IMR-90 (cell line): ENCODE results near the gene GNB1L. TPM values are rescaled to one million over a fixed set of nuclear protein-coding genes. Genes with fewer than 3 reads are reported as not detected.

Experiments used
- ATAC-seq: fragments of 200-7000 bp; cut with Tn5 transposase; 2 replicates; pipeline ENCODE4 v1.9.1; 2020; ENCODE audit warnings: low read depth, mild to moderate bottlenecking, moderate library complexity
- BruUV-seq: library from RNA; stranded (reverse); fragments of 400-500 nt; replicated peaks from 2 replicates; lab custom pipeline; 2021; lab: Mats Ljungman, UMichigan
- CTCF ChIA-PET: fragments of 300-600 bp; formaldehyde crosslinking; extraction: SDS; loops from one replicate; lab custom pipeline; 2021; ENCODE audit warnings: antibody characterized with exemption; lab: Yijun Ruan, JAX
- POLR2A ChIA-PET: fragments of 300-600 bp; sonication (Branson Sonifier 250); formaldehyde crosslinking; loops from one replicate; lab custom pipeline; 2022; ENCODE audit warnings: antibody characterized with exemption; ENCODE audit not compliant: unreplicated experiment; lab: Charles Lee
- DNase-seq: peaks from one replicate; pipeline ENCODE4 v3.0.0; 2013
- H2AFZ ChIP-seq: replicated peaks from 2 replicates; pipeline ENCODE3; 2013; ENCODE audit warnings: low read length, mild to moderate bottlenecking; ENCODE audit not compliant: poor library complexity
- H2AK5ac ChIP-seq: 2 replicates; pipeline ENCODE4 v1.6.1; 2013; ENCODE audit warnings: low read depth, low read length, inconsistent platforms
- H2AK9ac ChIP-seq: replicated peaks from 2 replicates; pipeline ENCODE3; 2013; ENCODE audit warnings: mild to moderate bottlenecking, low read depth, low read length, moderate library complexity; ENCODE audit not compliant: poor library complexity
- H2BK120ac ChIP-seq: 2 replicates; pipeline ENCODE4 v1.6.1; 2013; ENCODE audit warnings: low read depth, low read length, inconsistent platforms
- H2BK15ac ChIP-seq: 3 replicates; pipeline ENCODE4 v1.6.1; 2013; ENCODE audit warnings: low read depth, low read length, inconsistent platforms
- H2BK20ac ChIP-seq: 2 replicates; pipeline ENCODE4 v1.6.1; 2013; ENCODE audit warnings: low read depth, mild to moderate bottlenecking, inconsistent platforms, low read length, moderate library complexity
- H2BK5ac ChIP-seq: 2 replicates; pipeline ENCODE4 v1.6.1; 2013; ENCODE audit warnings: mild to moderate bottlenecking, low read depth, low read length, inconsistent platforms; ENCODE audit not compliant: poor library complexity, severe bottlenecking
- H3K14ac ChIP-seq: replicated peaks from 2 replicates; pipeline ENCODE4 v1.6.1; 2013; ENCODE audit warnings: low read depth, low read length, inconsistent platforms
- H3K18ac ChIP-seq: 2 replicates; pipeline ENCODE4 v1.6.1; 2013; ENCODE audit warnings: low read depth, low read length, control low read depth
- H3K23ac ChIP-seq: 2 replicates; pipeline ENCODE4 v1.6.1; 2013; ENCODE audit warnings: low read depth, low read length, inconsistent platforms
- H3K27ac ChIP-seq: 2 replicates; pipeline ENCODE4 v1.5.1; 2013; ENCODE audit warnings: mild to moderate bottlenecking, control low read depth, low read length; ENCODE audit not compliant: insufficient read depth
- H3K27me3 ChIP-seq: 2 replicates; pipeline ENCODE4 v1.6.1; 2013; ENCODE audit warnings: low read length; ENCODE audit not compliant: control insufficient read depth, insufficient read depth
- H3K36me3 ChIP-seq: 2 replicates; pipeline ENCODE4 v1.6.1; 2013; ENCODE audit warnings: low read length, mixed read lengths; ENCODE audit not compliant: control insufficient read depth, insufficient read depth
- H3K4ac ChIP-seq: 2 replicates; pipeline ENCODE4 v1.6.1; 2013; ENCODE audit warnings: low read depth, low read length, inconsistent platforms
- H3K4me1 ChIP-seq: 2 replicates; pipeline ENCODE4 v1.6.1; 2013; ENCODE audit warnings: low read length, mixed read lengths; ENCODE audit not compliant: control insufficient read depth, insufficient read depth
- H3K4me2 ChIP-seq: 2 replicates; pipeline ENCODE4 v1.6.1; 2013; ENCODE audit warnings: low read depth, mild to moderate bottlenecking, control low read depth, low read length, moderate library complexity
- H3K4me3 ChIP-seq: 2 replicates; pipeline ENCODE4 v1.5.1; 2013; ENCODE audit warnings: low read depth, mild to moderate bottlenecking, control low read depth, low read length, moderate library complexity; ENCODE audit not compliant: insufficient read depth
- H3K56ac ChIP-seq: 2 replicates; pipeline ENCODE4 v1.6.1; 2013; ENCODE audit warnings: low read length, inconsistent platforms; ENCODE audit not compliant: insufficient read depth; ENCODE audit errors: extremely low read depth
- H3K79me1 ChIP-seq, 2 experiments: 2 replicates each; pipeline ENCODE4 v1.6.1; 2013; ENCODE audit warnings: low read length in 2 of 2, inconsistent platforms in 1 of 2, low read depth in 1 of 2
- H3K9ac ChIP-seq: 2 replicates; pipeline ENCODE4 v1.6.1; 2013; ENCODE audit warnings: low read depth, low read length, control low read depth
- H3K9me1 ChIP-seq: 2 replicates; pipeline ENCODE4 v1.6.1; 2013; ENCODE audit warnings: low read length, inconsistent platforms; ENCODE audit not compliant: insufficient read depth
- H3K9me3 ChIP-seq: 2 replicates; pipeline ENCODE4 v1.6.1; 2013; ENCODE audit warnings: low read length; ENCODE audit not compliant: control insufficient read depth, insufficient read depth
- H4K20me1 ChIP-seq: 2 replicates; pipeline ENCODE4 v1.6.1; 2013; ENCODE audit warnings: low read length, inconsistent platforms; ENCODE audit not compliant: insufficient read depth
- H4K5ac ChIP-seq: 2 replicates; pipeline ENCODE4 v1.6.1; 2013; ENCODE audit warnings: mild to moderate bottlenecking, low read depth, low read length, control low read depth
- H4K8ac ChIP-seq, 2 experiments: 2 replicates each; pipeline ENCODE4 v1.6.1; 2013; ENCODE audit warnings: low read depth in 2 of 2, low read length in 2 of 2, control low read depth in 1 of 2, inconsistent platforms in 1 of 2
- H4K91ac ChIP-seq: 2 replicates; pipeline ENCODE4 v1.6.1; 2013; ENCODE audit warnings: low read depth, low read length, inconsistent platforms; ENCODE audit not compliant: insufficient read depth
- BHLHE40 ChIP-seq: fragments of 150-350 bp; IDR thresholded peaks from 2 replicates; pipeline ENCODE4 v1.6.1; 2016; ENCODE audit warnings: mild to moderate bottlenecking, low read depth, low read length
- CHD1 ChIP-seq: IDR thresholded peaks from 2 replicates; pipeline ENCODE4 v1.6.1; 2012; ENCODE audit warnings: low read depth, low read length, improper control_type of control experiment
- FOS ChIP-seq: fragments of 150-350 bp; IDR thresholded peaks from 2 replicates; pipeline ENCODE4 v1.6.1; 2016; ENCODE audit warnings: low read depth, low read length
- MAZ ChIP-seq: IDR thresholded peaks from 2 replicates; pipeline ENCODE4 v1.6.1; 2012; ENCODE audit warnings: low read depth, mild to moderate bottlenecking, low read length, improper control_type of control experiment, moderate library complexity, borderline replicate concordance
- POLR2A ChIP-seq: IDR thresholded peaks from 2 replicates; pipeline ENCODE4 v1.6.1; 2012; ENCODE audit warnings: mild to moderate bottlenecking, low read depth, low read length
- RCOR1 ChIP-seq: IDR thresholded peaks from 2 replicates; pipeline ENCODE4 v1.6.1; 2012; ENCODE audit warnings: mild to moderate bottlenecking, low read length, improper control_type of control experiment; ENCODE audit not compliant: insufficient replicate concordance
- RFX5 ChIP-seq: IDR thresholded peaks from 2 replicates; pipeline ENCODE4 v1.8.0; 2012; ENCODE audit warnings: low read depth, mild to moderate bottlenecking, low read length, moderate library complexity
- SMC3 ChIP-seq: fragments of 150-350 bp; IDR thresholded peaks from 2 replicates; pipeline ENCODE4 v1.6.1; 2016; ENCODE audit warnings: low read depth, mild to moderate bottlenecking, antibody characterized with exemption, low read length, moderate library complexity
- WGBS, 2 experiments: methylation state at CpG; one replicate each; pipeline versions ENCODE4 v1.1.5 to v1.1.7; 2013; ENCODE audit warnings: missing lambda C conversion rate in 2 of 2; ENCODE audit not compliant: insufficient read length in 1 of 2; ENCODE audit errors: extremely low coverage in 2 of 2; 5-methylcytosine and 5-hydroxymethylcytosine counted together
- dilution Hi-C: fragments of 300-500 bp; cut with HindIII; formaldehyde crosslinking; loops from one replicate; pipeline ENCODE4 v1.14.3; 2018; ENCODE audit warnings: low sequenced_read_pairs; ENCODE audit not compliant: unreplicated experiment
- in situ Hi-C: fragments of 300-500 bp; cut with MboI; formaldehyde crosslinking; loops from 3 replicates; pipeline ENCODE4 v1.14.3; 2019; ENCODE audit warnings: low sequenced_read_pairs, inconsistent platforms, mixed read lengths
- intact Hi-C: fragments of 100-400 bp; cut with micrococcal nuclease; formaldehyde crosslinking; loops from 2 replicates; pipeline ENCODE4 v1.10.0; 2022
- polyA plus RNA-seq, 3 experiments: library from polyadenylated mRNA; depleted of rRNA; stranded (reverse); fragments of >200 nt; gene quantifications; 2 replicates each; pipeline ENCODE4 v1.2.3, GENCODE V29; 2012; ENCODE audit warnings: low replicate concordance in 1 of 3
- total RNA-seq: library from RNA; depleted of rRNA; stranded (reverse); fragments of >200 nt; gene quantifications from 2 replicates; pipeline ENCODE4 v1.2.3, GENCODE V29; 2012
- TF ChIP-seq, protein P1 (sequence below): conservative IDR thresholded peaks from 2 replicates; pipeline ENCODE4 v1.5.1; 2012; ENCODE audit warnings: mild to moderate bottlenecking, low read depth, low read length, improper control_type of control experiment

The GNB1L gene
- total and polyA plus RNA-seq, 2 of the 4 experiments (the other 2 are of a cell fraction) = 2.5 to 4.4 TPM

DNA sequence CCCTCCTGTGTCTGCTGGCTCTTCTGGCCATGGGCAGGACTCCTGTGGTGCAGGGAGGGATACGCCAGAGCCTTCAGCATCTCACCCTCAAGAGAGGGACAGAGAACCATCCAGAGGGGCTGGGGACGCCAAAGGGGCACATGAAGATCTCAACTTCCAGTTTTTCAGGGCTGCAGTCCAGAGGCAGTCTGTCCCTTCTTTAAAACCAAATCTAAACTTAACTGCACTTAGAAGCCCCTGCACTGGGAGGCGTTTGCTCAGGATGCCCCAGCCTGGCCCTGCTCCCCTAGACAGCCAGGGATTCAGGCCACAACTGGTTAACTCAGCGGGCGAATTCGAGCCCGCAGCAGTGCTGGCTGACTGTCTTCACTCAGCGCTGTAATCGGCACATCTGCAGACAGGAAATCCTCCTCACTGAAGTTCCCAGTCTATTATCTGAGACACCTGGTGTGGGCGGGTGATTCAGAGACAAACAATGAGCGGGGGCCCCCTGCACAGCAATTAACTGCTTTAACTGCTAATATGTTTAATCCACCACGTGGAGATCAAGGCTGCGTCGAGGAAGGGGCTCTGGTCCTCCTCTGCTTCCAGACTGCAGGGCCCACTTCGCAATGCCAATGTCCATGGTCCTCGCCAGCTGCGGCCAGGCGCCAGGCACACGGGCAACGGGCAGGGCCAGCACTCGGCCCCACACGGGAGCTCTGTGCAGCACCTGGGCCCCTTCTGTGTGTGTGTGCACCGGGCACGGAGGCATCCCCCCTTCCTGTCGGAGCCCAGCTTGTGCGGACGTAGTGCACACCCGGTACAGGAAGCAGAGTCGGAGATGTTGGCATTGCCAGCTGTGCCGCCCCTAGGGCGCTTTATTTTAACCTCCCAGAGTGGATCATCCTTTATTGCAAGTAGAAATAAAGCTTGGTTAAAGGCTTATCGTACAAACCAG lies 36.9 kb upstream of the GNB1L start:
- peak overlapping the region; percentile 97 for H2BK120ac ChIP-seq
- BruUV-seq = no TSS peak
- peaks cover 0 to 36% of the 10 kb centered on the region in 2 experiments; a peak in 3 of 4 replicates for H3K79me1 ChIP-seq
- peak overlapping the region; percentile 78 for H4K5ac ChIP-seq
- WGBS, 2 experiments = 41% methylated on average over 13 of the region's 32 CpGs; no CpG with 5 or more reads in 1 of the 2 experiments
- H3K18ac ChIP-seq = peak overlapping the region; percentile 63; the same call in 1 of the 2 replicates
- peak overlapping the region; percentile 96 for H4K91ac ChIP-seq
- TF ChIP-seq, protein P1, sequence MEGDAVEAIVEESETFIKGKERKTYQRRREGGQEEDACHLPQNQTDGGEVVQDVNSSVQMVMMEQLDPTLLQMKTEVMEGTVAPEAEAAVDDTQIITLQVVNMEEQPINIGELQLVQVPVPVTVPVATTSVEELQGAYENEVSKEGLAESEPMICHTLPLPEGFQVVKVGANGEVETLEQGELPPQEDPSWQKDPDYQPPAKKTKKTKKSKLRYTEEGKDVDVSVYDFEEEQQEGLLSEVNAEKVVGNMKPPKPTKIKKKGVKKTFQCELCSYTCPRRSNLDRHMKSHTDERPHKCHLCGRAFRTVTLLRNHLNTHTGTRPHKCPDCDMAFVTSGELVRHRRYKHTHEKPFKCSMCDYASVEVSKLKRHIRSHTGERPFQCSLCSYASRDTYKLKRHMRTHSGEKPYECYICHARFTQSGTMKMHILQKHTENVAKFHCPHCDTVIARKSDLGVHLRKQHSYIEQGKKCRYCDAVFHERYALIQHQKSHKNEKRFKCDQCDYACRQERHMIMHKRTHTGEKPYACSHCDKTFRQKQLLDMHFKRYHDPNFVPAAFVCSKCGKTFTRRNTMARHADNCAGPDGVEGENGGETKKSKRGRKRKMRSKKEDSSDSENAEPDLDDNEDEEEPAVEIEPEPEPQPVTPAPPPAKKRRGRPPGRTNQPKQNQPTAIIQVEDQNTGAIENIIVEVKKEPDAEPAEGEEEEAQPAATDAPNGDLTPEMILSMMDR = no peak
- TF ChIP-seq SMC3 = 0 out of 2 replicates have a peak, but pooled peaks have one; percentile 15
- no peak for TF ChIP-seq CHD1
- TF ChIP-seq FOS = peak; percentile 77
- no peak for TF ChIP-seq RCOR1
- TF ChIP-seq MAZ = peak; percentile 43; the same call in 1 of the 2 replicates
- no peak for TF ChIP-seq RFX5
- no peak for TF ChIP-seq BHLHE40
- TF ChIP-seq POLR2A = no peak
- H2BK15ac ChIP-seq = peak overlapping the region; percentile 88
- H3K4me3 ChIP-seq = no peak overlapping the region
- peak overlapping the region; percentile 74 for H3K27ac ChIP-seq
- in situ Hi-C loops = no loop called here
- H3K56ac ChIP-seq = peak overlapping the region; percentile 72
- peaks cover 22% of the 10 kb centered on the region for H3K9me1 ChIP-seq
- H3K23ac ChIP-seq = peak overlapping the region; percentile 64
- CTCF ChIA-PET = interaction anchor here (1.2 kb wide), 1 partner anchor 10 kb away, joined by 3 read pairs; no protein-coding TSS in a partner anchor
- ATAC-seq (peak; percentile 72), DNase-seq (peak; percentile 89)
- H3K9ac ChIP-seq = peak overlapping the region; percentile 21; the same call in 1 of the 2 replicates
- peak overlapping the region; percentile 84 for H2AFZ ChIP-seq
- peak overlapping the region; percentile 97 for H2BK5ac ChIP-seq
- peak overlapping the region; percentile 93 to 96 for H4K8ac ChIP-seq
- H3K4me2 ChIP-seq = peak overlapping the region; percentile 42
- H2AK5ac ChIP-seq = peak overlapping the region; percentile 98
- dilution Hi-C loops = no loop called here
- H4K20me1 ChIP-seq = no peaks in the 10 kb centered on the region; the same call in 1 of the 2 replicates
- no peaks in the 10 kb centered on the region for H3K27me3 ChIP-seq
- POLR2A ChIA-PET = no interaction called here
- H2BK20ac ChIP-seq = peak overlapping the region; percentile 92
- peaks cover 34% of the 10 kb centered on the region for H3K4me1 ChIP-seq
- peaks cover 12% of the 10 kb centered on the region for H3K36me3 ChIP-seq
- H3K14ac ChIP-seq = peak overlapping the region; percentile 79
- no peaks in the 10 kb centered on the region for H3K9me3 ChIP-seq
- peak overlapping the region; percentile 95 for H2AK9ac ChIP-seq
- peak overlapping the region; percentile 97 for H3K4ac ChIP-seq
- intact Hi-C loops = loop anchor here (5.0 kb wide), 1 partner anchor 51 kb away; the partner anchor contains the start of genes COMT and TXNRD2
